DOHH2 (cell line): Measurements from ENCODE around the gene GARIN6.

Source experiments
- H3F3A ChIP-seq: fragments of 200-600 bp; sonication (generic), shearing (Covaris generic); 2 replicates; pipeline ENCODE4 v1.6.0; 2016; ENCODE audit warnings: antibody characterized with exemption, mild to moderate bottlenecking; ENCODE audit not compliant: control insufficient read depth, insufficient read depth
- H3K27ac ChIP-seq: fragments of 200-600 bp; sonication (generic); 2 replicates; pipeline ENCODE4 v1.5.1; 2014; ENCODE audit warnings: low read depth, mild to moderate bottlenecking, low read length, moderate library complexity
- H3K27me3 ChIP-seq: fragments of 200-600 bp; sonication (generic); 2 replicates; pipeline ENCODE4 v1.6.1; 2014; ENCODE audit warnings: mild to moderate bottlenecking, low read length, mixed read lengths; ENCODE audit not compliant: control insufficient read depth
- H3K36me3 ChIP-seq: fragments of 200-600 bp; sonication (generic); 2 replicates; pipeline ENCODE4 v1.6.1; 2014; ENCODE audit warnings: mild to moderate bottlenecking, low read length, moderate library complexity, mixed read lengths; ENCODE audit not compliant: control insufficient read depth
- H3K4me1 ChIP-seq: fragments of 200-600 bp; sonication (generic); 2 replicates; pipeline ENCODE4 v1.6.1; 2014; ENCODE audit warnings: mild to moderate bottlenecking, low read length, mixed read lengths; ENCODE audit not compliant: control insufficient read depth
- H3K4me2 ChIP-seq: fragments of 200-600 bp; sonication (generic); 2 replicates; pipeline ENCODE4 v1.6.0; 2014; ENCODE audit warnings: mild to moderate bottlenecking, low read length, moderate library complexity
- H3K4me3 ChIP-seq: fragments of 200-600 bp; sonication (generic); 2 replicates; pipeline ENCODE4 v1.5.1; 2014; ENCODE audit warnings: mild to moderate bottlenecking, low read length, mixed read lengths
- H3K79me2 ChIP-seq: fragments of 200-600 bp; sonication (generic); 2 replicates; pipeline ENCODE4 v1.6.1; 2014; ENCODE audit warnings: mild to moderate bottlenecking, low read length, mixed read lengths; ENCODE audit not compliant: control insufficient read depth
- H3K9me2 ChIP-seq: fragments of 200-600 bp; sonication (generic); replicated peaks from 2 replicates; pipeline ENCODE4 v1.6.1; 2014; ENCODE audit warnings: mild to moderate bottlenecking, low read length, mixed read lengths; ENCODE audit not compliant: control insufficient read depth
- H3K9me3 ChIP-seq: fragments of 200-600 bp; sonication (generic); 2 replicates; pipeline ENCODE4 v1.6.1; 2014; ENCODE audit warnings: antibody characterized with exemption, low read length, mixed read lengths; ENCODE audit not compliant: control insufficient read depth, insufficient read depth
- H4K20me1 ChIP-seq: fragments of 200-600 bp; sonication (generic); 2 replicates; pipeline ENCODE4 v1.6.0; 2014; ENCODE audit warnings: low read depth, mild to moderate bottlenecking, antibody characterized with exemption, low read length, moderate library complexity; ENCODE audit not compliant: control insufficient read depth, insufficient read depth
- EZH2phosphoT487 ChIP-seq: fragments of 200-600 bp; sonication (generic); IDR thresholded peaks from 2 replicates; pipeline ENCODE4 v1.6.1; 2017; ENCODE audit warnings: borderline replicate concordance, mild to moderate bottlenecking, antibody characterized with exemption, low read length, moderate library complexity, mixed read lengths
- TF ChIP-seq, protein P1 (sequence below): fragments of 200-600 bp; sonication (generic); IDR thresholded peaks from one replicate; pipeline ENCODE4 v1.5.1; 2014; ENCODE audit warnings: antibody characterized with exemption, mild to moderate bottlenecking, low read depth, low read length; ENCODE audit not compliant: poor library complexity, severe bottlenecking

Gene GARIN6

GRCh38 chr12:99609455-99610181 is 37.9 kb upstream of the GARIN6 start:
- TF ChIP-seq EZH2phosphoT487 = no peak
- TF ChIP-seq, protein P1, sequence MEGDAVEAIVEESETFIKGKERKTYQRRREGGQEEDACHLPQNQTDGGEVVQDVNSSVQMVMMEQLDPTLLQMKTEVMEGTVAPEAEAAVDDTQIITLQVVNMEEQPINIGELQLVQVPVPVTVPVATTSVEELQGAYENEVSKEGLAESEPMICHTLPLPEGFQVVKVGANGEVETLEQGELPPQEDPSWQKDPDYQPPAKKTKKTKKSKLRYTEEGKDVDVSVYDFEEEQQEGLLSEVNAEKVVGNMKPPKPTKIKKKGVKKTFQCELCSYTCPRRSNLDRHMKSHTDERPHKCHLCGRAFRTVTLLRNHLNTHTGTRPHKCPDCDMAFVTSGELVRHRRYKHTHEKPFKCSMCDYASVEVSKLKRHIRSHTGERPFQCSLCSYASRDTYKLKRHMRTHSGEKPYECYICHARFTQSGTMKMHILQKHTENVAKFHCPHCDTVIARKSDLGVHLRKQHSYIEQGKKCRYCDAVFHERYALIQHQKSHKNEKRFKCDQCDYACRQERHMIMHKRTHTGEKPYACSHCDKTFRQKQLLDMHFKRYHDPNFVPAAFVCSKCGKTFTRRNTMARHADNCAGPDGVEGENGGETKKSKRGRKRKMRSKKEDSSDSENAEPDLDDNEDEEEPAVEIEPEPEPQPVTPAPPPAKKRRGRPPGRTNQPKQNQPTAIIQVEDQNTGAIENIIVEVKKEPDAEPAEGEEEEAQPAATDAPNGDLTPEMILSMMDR = no peak
- no peaks in the 10 kb centered on the region for H3K9me2 ChIP-seq
- H3K4me1 ChIP-seq = peaks cover 9% of the 10 kb centered on the region; the same call in 1 of the 2 replicates
- no peak overlapping the region for H3K4me3 ChIP-seq
- no peaks in the 10 kb centered on the region for H4K20me1 ChIP-seq
- H3K79me2 ChIP-seq = no peaks in the 10 kb centered on the region
- no peak overlapping the region for H3K4me2 ChIP-seq
- H3K27me3 ChIP-seq = no peaks in the 10 kb centered on the region
- 0 out of 2 replicates have a peak, but pooled peaks cover 9% of the 10 kb centered on the region for H3K36me3 ChIP-seq
- no peaks in the 10 kb centered on the region for H3F3A ChIP-seq
- no peak overlapping the region for H3K27ac ChIP-seq
- H3K9me3 ChIP-seq = peaks cover 31% of the 10 kb centered on the region; the same call in 1 of the 2 replicates

DNA sequence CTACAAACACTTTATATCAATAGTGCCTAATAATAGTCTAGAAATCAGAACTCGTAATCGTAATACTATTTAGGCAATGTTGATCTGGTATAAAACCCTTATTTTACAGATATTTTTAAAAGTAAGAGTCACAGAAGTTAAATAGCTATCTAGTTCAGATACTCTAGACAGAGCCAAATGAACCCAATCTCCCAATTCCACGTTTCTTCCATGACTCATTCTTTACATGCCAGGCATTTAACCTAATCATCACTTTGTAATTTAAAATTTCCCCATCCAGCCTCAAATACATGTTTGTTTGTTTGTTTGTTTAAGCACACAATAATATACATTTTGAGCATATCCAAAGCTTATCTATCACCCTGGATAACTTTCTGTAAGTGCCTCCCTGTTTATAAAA is 36.4 kb upstream of the GARIN6 start:
- Histone ChIP-seq H3K9me3 (peaks cover 31% of the 10 kb centered on the region; the same call in 1 of the 2 replicates), H3K27ac (no peak overlapping the region), H4K20me1 (no peaks in the 10 kb centered on the region), H3K9me2 (no peaks in the 10 kb centered on the region), H3K27me3 (no peaks in the 10 kb centered on the region), H3K4me3 (no peak overlapping the region), H3K4me1 (peaks cover 14% of the 10 kb centered on the region), H3K36me3 (peaks cover 9% of the 10 kb centered on the region; the same call in 1 of the 2 replicates), H3F3A (no peaks in the 10 kb centered on the region), H3K4me2 (no peak overlapping the region), H3K79me2 (no peaks in the 10 kb centered on the region)
- TF ChIP-seq, protein P1 = no peak
- TF ChIP-seq EZH2phosphoT487 = no peak

DNA sequence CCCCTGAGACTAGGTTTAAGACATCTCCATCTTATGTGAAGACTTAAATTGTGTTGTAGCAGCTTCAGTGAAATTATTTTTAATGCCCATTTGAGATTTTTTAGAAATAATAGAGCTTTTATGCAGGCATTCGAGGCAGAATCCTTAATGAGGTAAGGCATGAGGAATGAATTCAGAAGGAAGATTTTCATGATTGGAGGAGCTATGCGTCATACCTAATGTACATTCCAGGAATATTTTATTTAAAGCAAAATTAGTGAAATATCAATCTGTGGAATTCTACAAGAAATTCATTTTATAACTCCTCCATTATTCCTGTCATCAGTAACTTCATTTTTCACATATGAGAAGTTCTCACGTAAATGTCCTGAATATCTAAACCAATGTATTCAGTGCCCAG is 36.0 kb upstream of the GARIN6 start:
- Histone ChIP-seq H3K4me2 (no peak overlapping the region), H3K4me1 (peaks cover 14% of the 10 kb centered on the region), H4K20me1 (no peaks in the 10 kb centered on the region), H3K27ac (no peak overlapping the region), H3K9me3 (peaks cover 30% of the 10 kb centered on the region; the same call in 1 of the 2 replicates), H3K9me2 (no peaks in the 10 kb centered on the region), H3K4me3 (no peak overlapping the region), H3K79me2 (no peaks in the 10 kb centered on the region), H3K36me3 (peaks cover 9% of the 10 kb centered on the region; the same call in 1 of the 2 replicates), H3K27me3 (no peaks in the 10 kb centered on the region), H3F3A (no peaks in the 10 kb centered on the region)
- TF ChIP-seq EZH2phosphoT487 = no peak
- TF ChIP-seq, protein P1 = no peak
